Renal cortex interstitium (tissue), 15 donors: ENCODE measurements around the gene MORC3. TPM values are rescaled to one million over a fixed set of nuclear protein-coding genes. Genes with fewer than 3 reads are reported as not detected.
"Not testable (repeated sequence)": the region's sequence is repeated elsewhere in the genome, so short reads cannot be mapped to it uniquely, and the experiment has no call there.

Experiments used
- DNase-seq, 11 donors: peaks; one replicate each; pipeline ENCODE4 v3.0.0-alpha.2; 2013; ENCODE audit warnings: low read depth in 9 of 11, low spot score in 4 of 11; ENCODE audit errors: extremely low read depth in 1 of 11
- long read RNA-seq, 16 experiments: transcript quantifications; one replicate each; lab custom pipeline, GENCODE V29; 2026
- polyA plus RNA-seq, 3 donors: library from polyadenylated mRNA; unstranded; fragments of 120-200 nt; gene quantifications; one replicate each; pipeline ENCODE4 v1.2.1, GENCODE V29; 2013; ENCODE audit not compliant: insufficient read length in 3 of 3

The MORC3 gene, protein sequence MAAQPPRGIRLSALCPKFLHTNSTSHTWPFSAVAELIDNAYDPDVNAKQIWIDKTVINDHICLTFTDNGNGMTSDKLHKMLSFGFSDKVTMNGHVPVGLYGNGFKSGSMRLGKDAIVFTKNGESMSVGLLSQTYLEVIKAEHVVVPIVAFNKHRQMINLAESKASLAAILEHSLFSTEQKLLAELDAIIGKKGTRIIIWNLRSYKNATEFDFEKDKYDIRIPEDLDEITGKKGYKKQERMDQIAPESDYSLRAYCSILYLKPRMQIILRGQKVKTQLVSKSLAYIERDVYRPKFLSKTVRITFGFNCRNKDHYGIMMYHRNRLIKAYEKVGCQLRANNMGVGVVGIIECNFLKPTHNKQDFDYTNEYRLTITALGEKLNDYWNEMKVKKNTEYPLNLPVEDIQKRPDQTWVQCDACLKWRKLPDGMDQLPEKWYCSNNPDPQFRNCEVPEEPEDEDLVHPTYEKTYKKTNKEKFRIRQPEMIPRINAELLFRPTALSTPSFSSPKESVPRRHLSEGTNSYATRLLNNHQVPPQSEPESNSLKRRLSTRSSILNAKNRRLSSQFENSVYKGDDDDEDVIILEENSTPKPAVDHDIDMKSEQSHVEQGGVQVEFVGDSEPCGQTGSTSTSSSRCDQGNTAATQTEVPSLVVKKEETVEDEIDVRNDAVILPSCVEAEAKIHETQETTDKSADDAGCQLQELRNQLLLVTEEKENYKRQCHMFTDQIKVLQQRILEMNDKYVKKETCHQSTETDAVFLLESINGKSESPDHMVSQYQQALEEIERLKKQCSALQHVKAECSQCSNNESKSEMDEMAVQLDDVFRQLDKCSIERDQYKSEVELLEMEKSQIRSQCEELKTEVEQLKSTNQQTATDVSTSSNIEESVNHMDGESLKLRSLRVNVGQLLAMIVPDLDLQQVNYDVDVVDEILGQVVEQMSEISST
- 10 to 100 TPM; 35.6 to 45.7 (median 43.9) TPM for polyA plus RNA-seq
- long read RNA-seq, donor 1, full-length matches to known transcripts: 3 of 3 reads
- long read RNA-seq, donor 1, partial matches to known transcripts: 0 of 3 reads
- long read RNA-seq, donor 1, other reads (novel, unspliced or antisense): 0 of 3 reads
- long read RNA-seq, donor 2, full-length matches to known transcripts: 1 of 1 reads
- long read RNA-seq, donor 2, partial matches to known transcripts: 0 of 1 reads
- long read RNA-seq, donor 2, other reads (novel, unspliced or antisense): 0 of 1 reads
- long read RNA-seq, donor 3, full-length matches to known transcripts: 4 of 16 reads
- long read RNA-seq, donor 3, partial matches to known transcripts: 12 of 16 reads
- long read RNA-seq, donor 3, other reads (novel, unspliced or antisense): 0 of 16 reads
- long read RNA-seq, donor 4, full-length matches to known transcripts: 2 of 2 reads
- long read RNA-seq, donor 4, partial matches to known transcripts: 0 of 2 reads
- long read RNA-seq, donor 4, other reads (novel, unspliced or antisense): 0 of 2 reads
- long read RNA-seq, donor 5, full-length matches to known transcripts: 4 of 15 reads
- long read RNA-seq, donor 5, partial matches to known transcripts: 11 of 15 reads
- long read RNA-seq, donor 5, other reads (novel, unspliced or antisense): 0 of 15 reads
- long read RNA-seq, donor 6, full-length matches to known transcripts: 3 of 3 reads
- long read RNA-seq, donor 6, partial matches to known transcripts: 0 of 3 reads
- long read RNA-seq, donor 6, other reads (novel, unspliced or antisense): 0 of 3 reads
- long read RNA-seq, donor 7, full-length matches to known transcripts: 2 of 10 reads
- long read RNA-seq, donor 7, partial matches to known transcripts: 8 of 10 reads
- long read RNA-seq, donor 7, other reads (novel, unspliced or antisense): 0 of 10 reads
- long read RNA-seq, donor 8, full-length matches to known transcripts: 7 of 7 reads
- long read RNA-seq, donor 8, partial matches to known transcripts: 0 of 7 reads
- long read RNA-seq, donor 8, other reads (novel, unspliced or antisense): 0 of 7 reads
- long read RNA-seq, donor 9, full-length matches to known transcripts: 3 of 8 reads
- long read RNA-seq, donor 9, partial matches to known transcripts: 5 of 8 reads
- long read RNA-seq, donor 9, other reads (novel, unspliced or antisense): 0 of 8 reads
- long read RNA-seq, donor 10, full-length matches to known transcripts: 3 of 22 reads
- long read RNA-seq, donor 10, partial matches to known transcripts: 19 of 22 reads
- long read RNA-seq, donor 10, other reads (novel, unspliced or antisense): 0 of 22 reads
- long read RNA-seq, donor 11, full-length matches to known transcripts: 2 of 2 reads
- long read RNA-seq, donor 11, partial matches to known transcripts: 0 of 2 reads
- long read RNA-seq, donor 11, other reads (novel, unspliced or antisense): 0 of 2 reads
- long read RNA-seq, donor 12, full-length matches to known transcripts: 3 of 3 reads
- long read RNA-seq, donor 12, partial matches to known transcripts: 0 of 3 reads
- long read RNA-seq, donor 12, other reads (novel, unspliced or antisense): 0 of 3 reads
- long read RNA-seq, donor 13, full-length matches to known transcripts: 1 of 9 reads
- long read RNA-seq, donor 13, partial matches to known transcripts: 8 of 9 reads
- long read RNA-seq, donor 13, other reads (novel, unspliced or antisense): 0 of 9 reads
- long read RNA-seq, donor 14, partial matches to known transcripts: 5 of 6 reads
- long read RNA-seq, donor 14, other reads (novel, unspliced or antisense): 0 of 6 reads
- long read RNA-seq, donor 15, full-length matches to known transcripts: 1 of 1 reads
- long read RNA-seq, donor 15, partial matches to known transcripts: 0 of 1 reads
- long read RNA-seq, donor 15, other reads (novel, unspliced or antisense): 0 of 1 reads
- long read RNA-seq, donor 16, full-length matches to known transcripts: 5 of 40 reads
- long read RNA-seq, donor 16, partial matches to known transcripts: 35 of 40 reads
- long read RNA-seq, donor 16, other reads (novel, unspliced or antisense): 0 of 40 reads

DNA sequence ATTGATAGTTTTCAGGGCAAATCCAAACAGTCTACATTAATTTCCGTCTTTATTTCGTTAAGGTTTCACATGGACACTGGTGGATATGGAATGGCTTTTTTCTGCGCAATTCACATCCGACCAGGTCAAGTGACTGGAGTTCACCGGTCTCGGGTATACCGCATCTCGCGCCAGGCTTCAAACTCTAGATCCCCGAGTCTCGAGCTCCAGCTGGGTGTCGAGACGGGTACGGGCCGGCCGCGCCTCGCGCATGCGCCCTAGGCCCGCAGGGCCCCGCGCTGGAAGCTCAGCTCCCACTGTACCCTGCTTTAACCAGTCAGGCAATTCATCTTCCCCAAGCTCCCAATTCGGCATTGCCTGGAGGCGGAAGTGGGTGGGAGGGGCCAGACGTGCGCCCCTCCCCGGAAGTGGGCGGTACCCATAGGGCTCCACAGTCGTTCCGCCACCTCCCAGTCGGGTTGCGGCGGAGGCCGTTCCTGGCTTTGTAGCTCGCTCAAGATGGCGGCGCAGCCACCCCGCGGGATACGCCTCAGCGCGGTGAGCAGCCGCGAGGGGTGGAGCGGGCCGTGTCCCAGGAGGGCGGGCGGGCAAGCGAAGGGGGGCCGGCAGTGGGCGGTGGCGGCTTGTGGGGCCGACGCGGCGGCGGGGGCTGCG, at the start of gene MORC3:
TSS of gene MORC3 (plus strand) at position 431 of the 654 bp plus-strand sequence. CDS start at position 499, 68 bp downstream.
- DNase-seq: peak; percentile 98 to 99 (median 99)

DNA sequence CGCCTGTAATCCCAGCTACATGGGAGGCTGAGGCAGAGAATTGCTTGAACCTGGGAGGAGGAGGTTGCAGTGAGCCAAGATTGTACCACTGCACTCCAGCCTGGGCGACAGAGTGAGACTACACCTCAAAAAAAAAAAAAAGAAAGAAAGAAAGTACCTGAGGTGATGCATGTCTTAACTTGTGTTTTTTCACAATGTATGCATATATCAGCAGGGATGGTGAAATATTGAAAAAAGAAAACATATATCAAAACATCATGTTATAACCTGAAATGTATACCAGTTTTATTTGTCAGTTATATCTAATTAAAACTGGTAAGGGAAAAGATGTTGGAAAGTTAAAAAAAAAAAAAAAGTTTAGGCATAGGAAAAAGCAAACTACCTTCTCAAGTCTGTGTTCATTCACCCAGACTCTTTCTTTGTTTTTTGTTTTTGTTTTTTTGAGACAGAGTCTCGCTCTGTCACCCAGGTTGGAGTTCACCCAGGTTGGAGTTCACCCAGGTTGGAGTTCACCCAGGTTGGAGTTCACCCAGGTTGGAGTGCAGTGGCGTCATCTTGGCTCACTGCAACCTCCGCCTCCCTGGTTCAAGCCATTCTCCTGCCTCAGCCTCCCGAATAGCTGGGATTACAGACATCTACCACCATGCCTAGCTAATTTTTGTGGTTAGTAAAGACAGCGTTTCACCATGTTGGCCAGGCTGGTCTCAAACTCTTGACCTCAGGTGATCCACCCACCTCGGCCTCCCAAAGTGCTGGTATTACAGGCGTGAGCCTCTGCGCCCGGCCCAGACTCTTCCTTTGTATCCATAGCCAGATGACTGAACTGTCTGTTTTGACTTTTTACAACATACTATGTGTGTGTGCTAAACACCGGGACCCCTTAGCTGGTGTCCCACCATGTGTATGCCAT, 49.0 kb upstream of the MORC3 start:
- DNase-seq: not testable (repeated sequence)

DNA sequence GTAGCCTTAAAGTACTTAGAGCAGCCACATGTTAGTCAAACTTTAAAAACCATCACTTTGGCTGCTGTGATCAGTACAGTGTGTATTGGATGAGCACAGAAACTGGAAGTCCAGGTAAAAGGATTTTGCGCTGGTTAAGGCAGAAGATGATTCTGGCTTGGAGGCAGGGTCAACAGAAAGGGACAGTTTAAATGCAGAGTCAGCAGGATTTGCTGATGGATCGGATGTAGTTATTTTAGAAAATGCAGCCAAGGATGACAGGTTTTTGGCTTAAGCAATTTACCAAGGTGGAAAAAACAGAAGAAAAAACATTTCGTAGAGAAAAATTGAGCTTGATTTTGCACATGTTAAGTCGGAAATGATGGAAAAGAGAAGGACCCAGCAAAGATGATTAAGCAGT, 45.9 kb upstream of the MORC3 start:
- DNase-seq: no peak

DNA sequence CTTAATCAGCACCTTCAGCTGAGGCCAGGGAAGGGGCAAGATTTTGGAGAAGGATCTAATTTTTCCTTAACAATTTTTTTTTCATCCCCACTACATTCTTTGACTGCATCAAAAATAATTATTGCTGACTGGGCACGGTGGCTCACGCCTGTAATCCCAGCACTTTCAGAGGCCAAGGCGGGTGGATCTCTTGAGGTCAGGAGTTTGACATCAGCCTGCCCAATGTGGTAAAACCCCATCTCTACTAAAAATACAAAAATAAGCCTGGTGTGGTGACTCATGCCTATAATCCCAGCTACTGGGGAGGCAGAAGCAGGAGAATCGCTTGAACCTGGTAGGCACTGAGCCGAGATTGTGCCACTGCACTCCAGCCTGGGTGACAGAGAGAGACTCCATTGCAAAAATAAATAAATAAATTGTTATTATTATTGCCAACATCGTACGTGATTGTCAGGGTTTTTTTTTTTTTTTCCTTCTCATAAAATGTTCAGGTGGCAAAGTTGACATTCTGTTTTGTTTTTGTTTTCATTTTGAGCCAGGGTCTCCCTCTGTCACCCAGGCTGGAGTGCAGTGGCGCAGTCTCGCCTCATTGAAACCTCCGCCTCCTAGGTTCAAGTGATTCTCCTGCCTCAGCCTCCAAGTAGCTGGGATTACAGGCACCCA, 37.3 kb upstream of the MORC3 start:
- DNase-seq: no peak

DNA sequence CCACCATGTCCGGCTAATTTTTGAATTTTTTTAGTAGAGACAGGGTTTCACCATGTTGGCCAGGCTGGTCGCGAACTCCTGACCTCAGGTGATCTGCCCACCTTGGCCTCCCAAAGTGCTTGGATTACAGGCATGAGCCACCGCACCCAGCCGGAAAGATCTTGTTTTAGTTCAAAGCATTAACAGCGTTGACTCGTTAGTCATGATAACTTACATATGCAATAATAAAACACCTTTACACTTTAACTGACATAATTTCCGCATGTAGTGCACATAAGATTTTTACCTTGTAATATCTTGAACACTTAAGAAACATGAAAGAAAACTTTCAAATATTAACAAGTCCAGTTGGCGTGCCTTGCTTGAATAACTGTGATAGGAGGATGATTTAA, 36.8 kb upstream of the MORC3 start:
- not testable (repeated sequence) for DNase-seq

DNA sequence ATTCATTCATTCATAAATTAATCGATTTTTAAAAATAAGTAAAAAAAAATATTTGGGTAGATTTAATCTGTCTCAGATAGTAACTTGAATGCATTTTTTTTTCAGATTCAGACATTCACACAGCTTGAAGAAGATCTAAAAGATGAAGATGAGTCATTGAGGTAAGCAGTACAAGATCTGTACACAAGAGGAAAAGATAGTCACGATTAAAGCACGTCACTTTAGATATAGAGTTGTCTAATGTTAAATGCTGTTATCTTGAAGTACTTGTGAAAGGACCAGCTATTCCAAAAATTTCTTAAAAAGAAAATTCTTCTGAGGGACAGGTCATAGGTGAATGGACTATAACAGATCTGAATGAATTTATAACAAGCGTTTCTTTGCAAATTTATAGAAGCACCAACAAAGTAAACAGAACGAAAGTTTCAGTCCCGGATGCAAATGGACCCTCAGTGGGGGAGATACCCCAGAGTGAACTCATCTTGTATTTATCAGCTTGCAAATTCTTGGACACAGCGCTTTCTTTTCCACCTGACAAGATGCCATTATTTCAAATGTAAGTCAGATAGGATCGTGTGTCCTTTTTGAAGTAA, 31.2 kb upstream of the MORC3 start:
- no peak for DNase-seq

DNA sequence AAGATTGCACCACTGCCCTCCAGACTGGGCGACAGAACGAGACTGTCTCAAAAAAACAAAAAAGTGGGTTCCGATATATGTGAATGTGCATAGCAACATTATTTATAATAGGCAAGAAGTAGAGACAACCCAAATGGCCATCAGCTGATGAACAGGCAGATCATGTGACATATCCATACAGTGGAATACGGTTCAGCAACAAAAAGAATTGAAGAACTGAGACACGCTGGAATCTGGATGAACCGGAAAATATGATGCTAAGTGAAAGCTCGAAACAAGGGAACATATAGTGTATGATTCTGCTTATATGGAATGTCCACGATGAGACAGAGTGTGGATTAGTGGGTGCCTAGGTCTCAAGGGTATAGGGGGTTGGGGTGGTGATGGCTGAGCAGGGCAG, 28.5 kb upstream of the MORC3 start:
- no peak for DNase-seq

DNA sequence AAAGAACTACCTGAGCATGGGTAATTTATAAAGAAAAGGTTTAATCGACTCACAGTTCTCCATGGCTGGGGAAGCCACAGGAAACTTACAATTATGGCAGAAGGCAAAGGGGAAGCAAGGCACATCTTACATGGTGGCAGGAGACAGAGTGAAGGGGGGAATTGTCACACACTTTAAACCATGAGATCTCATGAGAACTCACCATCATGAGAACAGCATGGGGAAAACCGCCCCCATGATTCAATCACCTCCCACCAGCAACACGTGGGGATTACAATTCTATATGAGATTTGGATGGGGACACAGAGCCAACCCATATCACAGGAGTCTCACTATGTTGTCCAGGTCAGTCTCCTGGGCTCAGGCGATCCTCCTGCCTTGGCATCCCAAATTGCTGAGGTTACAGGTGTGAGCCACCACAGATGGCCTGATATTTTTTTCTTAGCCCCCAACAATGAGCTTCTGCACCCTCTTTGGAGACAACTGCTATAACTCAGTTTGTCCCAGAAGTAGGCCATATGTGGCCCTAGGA, 22.5 kb upstream of the MORC3 start:
- no peak for DNase-seq

DNA sequence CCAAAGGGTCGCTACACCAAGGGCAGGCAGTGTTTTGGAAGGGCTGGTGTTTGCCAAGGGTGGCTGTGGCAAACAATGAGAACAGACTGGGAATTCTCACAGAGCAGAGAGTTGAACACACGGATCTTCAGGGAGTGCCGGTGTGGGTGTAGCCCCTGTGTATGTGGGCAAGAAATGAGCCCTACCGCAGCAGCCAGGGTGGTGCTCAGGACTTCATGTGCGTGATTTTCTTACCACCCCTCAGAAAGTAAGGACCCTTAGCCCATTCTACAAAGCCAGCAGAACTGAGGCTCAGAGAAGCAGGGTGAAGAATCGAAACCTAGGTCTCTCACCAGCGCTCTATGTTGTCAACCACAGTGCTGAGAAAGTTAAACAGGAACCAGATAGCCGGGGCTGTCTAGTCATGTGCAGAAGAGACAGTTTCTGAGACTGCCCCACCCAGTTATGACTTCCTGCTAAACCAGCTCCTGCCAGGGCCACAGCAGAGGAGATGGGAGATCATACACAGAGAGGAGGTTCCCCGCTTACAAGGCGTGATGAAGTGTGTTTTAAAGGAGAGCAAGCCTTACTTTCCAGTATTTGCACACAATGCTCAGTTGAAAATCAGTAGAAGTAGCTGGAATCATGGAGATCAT, 21.9 kb upstream of the MORC3 start:
- DNase-seq: peak in 1 of 11 donors; percentile 9

DNA sequence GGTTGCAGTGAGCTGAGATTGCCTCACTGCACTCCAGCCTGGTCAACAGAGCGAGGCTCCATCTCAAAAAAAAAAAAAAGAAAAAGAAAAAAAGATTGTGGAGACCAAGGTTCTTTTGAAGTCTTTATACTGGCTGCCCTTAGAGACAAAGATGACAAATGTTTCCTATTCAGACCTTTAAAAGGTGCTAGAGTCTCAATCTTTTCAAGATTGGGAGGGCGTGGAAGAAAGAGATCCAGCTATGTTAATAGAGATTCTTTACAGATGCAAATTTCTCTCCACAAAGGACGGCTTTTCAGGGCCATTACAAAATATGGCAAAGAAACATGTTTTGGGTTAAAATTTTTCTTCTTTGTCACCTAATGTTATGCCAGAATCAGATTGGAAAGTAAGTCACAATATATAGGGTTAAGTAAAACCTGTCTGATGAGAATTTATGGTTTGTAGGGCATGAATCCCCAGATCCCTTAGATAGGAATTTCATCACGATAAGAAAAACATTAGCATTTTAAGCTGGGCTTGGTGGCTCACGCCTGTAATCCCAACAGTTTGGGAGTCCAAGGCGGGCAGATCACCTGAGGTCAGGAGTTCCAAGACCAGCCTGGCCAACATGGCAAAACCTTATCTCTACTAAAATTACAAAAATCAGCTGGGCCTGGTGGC, 13.0 kb upstream of the MORC3 start:
- DNase-seq: no peak

DNA sequence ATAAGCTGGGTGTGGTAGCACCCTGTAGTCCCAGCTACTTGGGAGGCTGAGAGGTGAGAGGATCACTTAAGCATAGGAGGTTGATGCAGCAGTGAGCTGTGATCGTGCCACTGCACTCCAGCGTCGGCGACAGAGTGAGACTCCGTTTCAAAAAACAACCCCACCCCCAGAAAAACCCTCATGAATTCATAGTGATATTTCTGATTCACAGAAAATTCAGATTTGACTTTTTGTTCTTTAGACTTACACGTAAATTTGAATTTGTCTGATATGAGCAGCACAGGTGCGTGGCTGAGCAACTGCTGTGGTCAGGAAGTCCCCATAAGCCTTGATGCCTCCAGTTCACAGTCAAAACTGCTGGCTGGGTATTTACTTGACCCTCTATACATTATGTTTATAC, 10.0 kb upstream of the MORC3 start:
- DNase-seq: no peak

DNA sequence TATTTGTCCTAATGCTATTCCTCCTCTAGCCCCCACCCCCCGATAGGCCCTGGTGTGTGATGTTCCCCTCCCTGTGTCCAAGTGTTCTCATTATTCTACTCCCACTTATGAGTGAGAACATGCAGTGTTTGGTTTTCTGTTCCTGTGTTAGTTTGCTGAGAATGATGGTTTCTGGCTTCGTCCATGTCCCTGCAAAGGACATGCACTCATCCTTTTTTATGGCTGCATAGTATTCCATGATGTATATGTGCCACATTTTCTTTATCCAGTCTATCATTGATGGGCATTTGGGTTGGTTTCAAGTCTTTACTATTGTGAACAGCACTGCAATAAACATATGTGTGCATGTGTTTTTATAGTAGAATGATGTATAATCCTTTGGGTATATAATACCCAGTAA, 6.6 kb upstream of the MORC3 start:
- not testable (repeated sequence) for DNase-seq
